CD4-positive, alpha-beta T cell treated with Interleukin-4 for 4 hours (primary cell): ENCODE data around the gene RAP1A.
"Not testable (repeated sequence)": the region's sequence is repeated elsewhere in the genome, so short reads cannot be mapped to it uniquely, and the experiment has no call there.

Experiments
- DNase-seq: peaks from one replicate; pipeline ENCODE4 v3.0.0-alpha.2; 2020

The RAP1A gene

GRCh38 chr1:111631502-111631901 is 11.9 kb downstream of the RAP1A start:
- no peak for DNase-seq

GRCh38 chr1:111632771-111633170 is 13.2 kb downstream of the RAP1A start:
- DNase-seq, result not testable (repeated sequence)

GRCh38 chr1:111633736-111634247 is 14.2 kb downstream of the RAP1A start:
- no peak for DNase-seq

DNA sequence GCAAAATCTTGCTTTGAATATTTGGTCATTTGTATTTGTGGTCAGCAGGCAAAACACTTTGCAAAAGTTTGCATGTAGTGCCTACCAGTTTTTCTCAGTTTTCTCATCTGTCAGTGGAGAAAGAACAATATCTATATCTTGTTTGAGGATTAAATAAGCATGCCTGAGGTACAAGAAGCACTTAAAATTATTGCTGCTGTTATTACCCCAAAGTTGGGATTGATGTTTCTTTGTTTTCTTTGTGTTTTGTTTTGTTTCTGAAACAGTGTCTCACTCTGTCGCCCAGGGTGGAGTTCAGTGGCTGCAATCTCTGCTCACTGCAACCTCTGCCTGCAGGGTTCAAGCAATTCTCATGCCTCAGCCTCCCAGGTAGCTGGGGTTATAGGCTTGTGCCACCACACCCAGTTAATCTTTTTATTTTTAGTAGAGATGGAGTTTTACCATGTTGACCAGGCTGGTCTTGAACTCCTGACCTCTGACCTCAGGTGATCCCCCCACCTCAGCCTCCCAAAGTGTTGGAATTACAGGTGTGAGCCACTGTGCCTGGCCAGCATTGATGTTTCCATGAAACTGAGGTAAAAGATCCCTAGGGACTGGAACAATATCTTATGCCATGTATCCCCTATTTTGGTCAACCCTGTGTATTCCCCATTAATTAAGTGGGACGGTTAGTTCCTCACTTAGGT is 15.9 kb downstream of the RAP1A start:
- no peak for DNase-seq

- no peak for DNase-seq
Measured at GRCh38 chr1:111638320-111638719, 18.7 kb downstream of the RAP1A start.

DNA sequence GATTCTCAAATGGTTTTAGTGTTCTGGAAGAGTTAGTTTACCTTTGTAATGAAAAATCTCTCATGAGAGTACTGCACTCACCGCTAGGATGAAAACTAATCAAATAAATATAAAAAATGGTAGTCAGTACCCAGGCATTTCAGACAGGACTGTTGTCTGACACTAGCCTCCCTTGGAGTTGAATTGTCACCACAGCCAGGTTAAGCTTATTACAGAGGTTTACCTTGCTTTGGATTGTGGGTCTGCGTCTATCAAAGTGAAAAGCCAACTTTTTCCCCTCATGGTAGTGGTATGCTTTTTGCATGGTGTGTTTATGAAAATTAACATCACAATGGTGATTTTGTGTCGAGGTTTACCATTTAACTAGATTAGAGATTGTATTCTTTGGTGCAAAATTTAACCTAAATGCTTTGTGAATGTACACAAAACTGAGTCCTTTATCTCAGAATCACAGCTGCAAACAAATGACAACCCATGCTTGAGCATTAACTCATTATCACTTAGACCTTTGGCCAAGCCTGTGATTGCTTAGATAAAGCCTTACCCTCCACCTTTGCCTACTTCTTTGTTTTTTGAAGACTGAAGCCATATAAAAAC is 20.1 kb downstream of the RAP1A start:
- DNase-seq, result no peak

DNA sequence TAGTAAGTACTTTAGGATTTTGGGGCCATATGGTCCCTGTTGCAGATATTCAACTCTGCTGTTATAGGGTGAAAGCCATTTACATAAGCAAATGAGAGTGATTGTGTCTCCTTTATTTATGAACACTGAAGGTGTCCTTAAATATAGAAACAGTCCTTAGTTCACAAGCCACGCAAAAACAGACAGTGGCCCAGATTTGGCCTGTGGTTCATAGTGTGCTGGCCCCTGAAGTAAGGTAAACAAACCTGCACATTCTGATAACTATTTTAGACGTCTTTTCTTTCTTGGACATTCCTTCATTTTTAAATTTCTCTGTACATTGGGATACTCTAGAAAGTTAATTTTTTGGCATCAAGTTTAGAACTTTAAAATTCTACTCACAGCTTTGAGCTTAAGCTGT is 23.5 kb downstream of the RAP1A start:
- DNase-seq, result no peak

DNA sequence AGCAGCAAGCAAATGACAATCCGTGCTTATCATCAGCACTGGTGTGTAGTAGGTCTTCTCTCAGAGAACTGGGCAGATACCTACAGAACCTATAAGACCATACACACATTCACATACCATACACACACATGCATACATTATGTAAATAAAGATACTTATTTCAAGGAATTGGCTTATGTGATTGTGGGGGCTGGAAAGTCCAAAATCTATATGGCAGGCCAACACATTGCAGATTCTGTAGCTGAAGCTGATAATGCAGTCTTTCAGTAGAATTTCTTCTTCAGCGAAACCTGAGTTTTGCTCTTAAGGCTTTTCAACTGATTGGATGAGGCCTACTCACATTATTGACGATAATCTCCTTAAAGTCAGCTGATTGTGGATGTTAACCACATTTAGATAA is 24.1 kb downstream of the RAP1A start:
- no peak for DNase-seq

- DNase-seq, result no peak
Measured at GRCh38 chr1:111644506-111644905, 24.9 kb downstream of the RAP1A start.

GRCh38 chr1:111647736-111648135 is 28.1 kb downstream of the RAP1A start:
- peak; percentile 50 for DNase-seq

DNA sequence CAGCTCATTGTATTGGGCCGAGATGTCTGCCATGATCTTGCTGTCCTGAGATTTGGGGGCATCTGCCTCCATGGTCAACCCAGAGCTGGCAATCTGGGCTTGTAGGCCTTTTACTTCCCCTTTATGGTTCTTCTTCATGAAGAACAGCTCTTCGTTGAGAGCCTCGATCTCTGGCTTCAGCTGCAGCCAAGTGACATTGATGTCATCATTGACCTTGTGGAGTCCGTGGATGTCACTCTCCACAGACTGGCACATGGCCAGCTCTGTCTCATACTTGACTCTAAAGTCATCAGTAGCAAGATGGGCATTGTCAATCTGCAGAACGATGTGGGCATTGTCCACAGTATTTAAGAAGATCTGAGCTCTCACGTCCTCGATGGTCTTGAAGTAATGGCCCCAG is 29.2 kb downstream of the RAP1A start:
- no peak for DNase-seq

DNA sequence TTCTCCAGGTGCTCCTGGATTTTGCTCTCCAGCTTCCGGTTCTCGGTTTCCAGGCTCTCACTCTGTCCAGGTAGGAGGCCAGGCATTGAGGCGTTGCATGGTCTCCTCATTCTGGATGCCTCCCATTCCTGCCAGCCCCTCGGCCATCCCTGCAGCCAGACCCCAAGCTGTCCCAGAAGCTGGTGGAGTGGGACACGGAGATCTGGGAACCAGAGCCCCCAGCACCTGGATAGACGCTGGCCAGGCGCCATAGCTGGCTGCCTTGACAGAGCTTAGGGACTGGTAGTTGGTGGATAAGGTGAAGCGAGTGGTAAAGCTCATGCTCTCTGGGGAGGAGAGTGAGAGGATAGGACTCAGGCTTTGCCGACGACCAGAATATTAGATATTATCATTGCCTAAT is 29.6 kb downstream of the RAP1A start:
- DNase-seq, result no peak

DNA sequence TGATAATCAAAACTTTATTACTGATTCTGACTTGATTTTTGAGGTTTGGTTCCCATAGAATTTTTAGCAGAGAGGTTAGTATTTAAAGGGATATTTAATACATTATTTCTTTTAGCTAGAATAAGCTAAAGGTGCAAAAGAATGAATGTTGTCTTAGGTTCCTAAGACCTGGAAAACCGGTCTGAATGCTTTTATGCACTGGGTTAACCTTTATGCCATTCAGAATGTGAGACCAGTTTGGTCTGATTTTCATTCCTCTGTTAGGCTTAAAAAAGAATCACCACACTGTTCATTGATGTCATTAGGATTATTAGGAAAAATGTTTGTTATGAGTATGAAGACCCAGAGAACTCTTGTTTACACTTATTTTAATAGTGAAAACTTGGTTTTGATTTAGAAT is 30.1 kb downstream of the RAP1A start:
- no peak for DNase-seq

GRCh38 chr1:111653709-111654108 is 34.1 kb downstream of the RAP1A start:
- no peak for DNase-seq

DNA sequence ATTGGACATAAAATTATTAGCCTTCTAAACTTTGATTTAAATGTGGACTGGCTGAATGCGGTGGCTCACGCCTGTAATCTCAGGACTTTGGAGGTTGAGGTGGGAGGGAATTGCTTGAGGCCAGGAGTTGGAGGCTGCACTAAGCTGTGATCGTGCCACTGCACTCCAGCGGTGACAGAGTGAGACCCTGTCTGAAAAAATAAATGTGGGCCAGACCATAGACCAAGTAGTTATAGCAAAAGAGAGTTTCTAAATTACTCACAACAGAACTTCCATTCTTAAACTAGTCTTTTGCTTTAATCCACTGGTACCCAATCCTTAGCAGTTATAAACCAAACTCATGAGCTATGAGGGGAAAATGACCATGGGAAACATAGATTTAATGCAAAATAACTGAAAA is 35.2 kb downstream of the RAP1A start:
- DNase-seq, result no peak

DNA sequence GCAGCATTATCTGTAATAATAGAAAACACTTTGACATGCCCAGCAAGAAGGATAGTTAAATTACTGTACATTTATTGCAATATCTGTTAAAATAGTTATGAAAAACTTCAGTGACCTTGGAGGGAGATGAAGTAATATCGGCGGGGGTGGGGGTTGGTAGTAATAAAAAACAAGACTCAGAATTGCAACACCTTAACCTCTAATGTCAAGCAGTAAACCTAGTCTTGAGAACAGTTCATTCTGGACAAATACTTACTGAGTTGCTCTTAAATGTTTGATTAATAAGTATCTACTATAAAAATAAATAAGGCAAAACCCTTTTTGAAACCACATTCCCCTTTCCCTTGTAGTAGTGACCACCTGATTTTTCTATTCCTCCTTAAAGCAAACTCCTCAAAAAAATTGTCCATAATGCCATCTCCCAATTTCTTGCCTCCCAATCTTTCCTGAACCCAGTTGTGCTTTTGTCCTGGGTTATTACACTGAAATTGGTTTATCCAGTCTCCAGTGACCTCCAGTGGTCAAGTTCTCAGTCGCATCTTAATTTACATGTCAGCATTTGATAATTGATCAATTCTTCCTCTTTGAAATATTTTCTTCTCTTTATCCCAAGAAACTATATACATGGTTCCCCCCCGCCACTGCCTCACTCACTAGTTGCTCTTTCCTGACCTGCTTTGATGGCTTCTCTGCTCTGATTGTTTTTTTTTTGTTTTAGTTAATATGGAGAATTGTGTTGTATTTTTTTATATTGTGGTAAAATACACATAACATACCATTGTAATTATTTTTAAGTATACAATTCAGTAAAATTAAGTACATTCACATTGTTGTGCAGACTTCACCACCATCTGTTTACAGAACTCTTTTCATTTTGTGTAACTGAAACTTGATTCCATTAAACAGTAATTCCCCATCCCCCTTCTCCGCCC is 36.8 kb downstream of the RAP1A start:
- DNase-seq, result peak; percentile 22

- DNase-seq, result no peak
Measured at GRCh38 chr1:111658622-111659021, 39.0 kb downstream of the RAP1A start.

DNA sequence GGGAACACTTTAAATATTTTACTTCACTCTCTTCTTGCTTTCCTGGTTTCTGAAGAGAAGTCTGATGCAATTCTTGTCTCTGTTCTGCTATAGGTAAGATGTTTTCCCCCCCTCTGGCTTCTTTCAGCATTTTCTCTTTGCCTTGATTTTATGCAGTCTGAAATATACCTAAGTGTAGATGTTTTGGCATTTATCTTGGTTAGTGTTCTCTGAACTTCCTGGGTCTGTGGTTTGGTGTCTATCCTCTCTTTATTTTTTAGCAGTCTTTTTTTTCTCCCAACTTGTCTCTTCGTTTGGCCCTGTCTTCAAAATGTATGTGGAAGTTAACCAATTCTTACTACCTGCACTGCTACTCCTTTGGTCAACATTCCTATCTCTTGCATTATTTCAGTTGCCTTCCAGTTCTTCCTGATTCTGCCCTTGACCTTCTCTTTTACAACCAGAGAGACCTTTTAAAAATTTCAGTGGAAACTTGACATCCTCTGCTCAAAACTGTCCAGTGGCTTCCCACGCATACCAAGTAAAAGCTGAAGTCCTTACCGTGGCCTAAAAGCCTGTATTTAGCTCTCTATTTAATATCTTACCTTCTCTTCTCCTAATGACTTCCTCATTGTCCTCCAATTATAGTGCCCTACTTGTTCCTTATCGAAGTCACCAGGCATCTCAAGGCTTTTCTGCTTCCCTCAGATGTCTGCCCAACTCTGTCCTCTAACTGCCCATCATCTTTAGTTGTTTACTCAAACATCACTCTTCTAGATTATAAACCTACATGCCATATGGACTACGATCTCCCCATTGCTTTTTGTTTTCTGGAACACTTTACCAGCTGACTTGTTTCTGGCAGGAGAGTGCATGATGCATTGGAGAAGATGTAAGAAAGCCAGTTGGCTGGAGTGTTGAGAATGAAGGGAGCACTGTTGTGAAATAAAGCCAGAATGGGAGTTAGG is 40.9 kb downstream of the RAP1A start:
- peak; percentile 16 for DNase-seq

DNA sequence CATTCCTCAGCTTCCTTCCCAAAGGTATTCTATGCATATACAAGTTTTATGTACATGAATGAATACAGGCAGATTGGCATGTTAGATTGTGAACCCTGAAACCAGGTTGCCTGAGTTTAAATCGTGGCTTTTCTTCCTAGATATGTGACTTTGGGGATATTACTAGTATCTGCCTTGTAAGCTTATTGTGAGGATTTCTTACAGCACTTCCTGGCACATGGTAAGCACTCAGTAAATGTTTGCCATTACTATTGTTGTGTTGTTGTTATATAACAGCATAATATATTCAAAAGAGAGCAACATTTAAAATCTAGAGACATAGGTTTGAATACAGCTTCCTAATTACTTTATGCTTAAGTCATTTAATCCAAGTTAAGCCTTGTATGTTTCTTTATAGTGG is 45.1 kb downstream of the RAP1A start:
- DNase-seq, result no peak

DNA sequence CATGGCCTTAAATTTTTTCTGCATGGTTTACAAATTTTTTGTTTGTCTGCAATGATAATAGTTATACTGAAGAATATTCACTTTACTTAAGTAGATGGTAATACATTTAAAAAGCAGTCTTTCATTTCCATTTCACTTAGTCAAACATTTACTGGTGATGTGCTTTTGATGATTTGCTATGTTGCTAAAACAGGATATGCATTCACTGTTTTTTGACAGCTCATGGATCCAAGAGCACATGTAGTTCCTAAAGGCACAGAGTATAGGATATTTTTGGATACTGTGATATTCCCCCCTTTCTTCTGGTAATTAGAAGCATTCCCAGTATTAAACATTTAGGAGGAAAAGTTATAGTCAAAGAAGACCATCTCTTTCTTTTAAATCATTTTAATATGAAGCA is 45.9 kb downstream of the RAP1A start:
- no peak for DNase-seq

DNA sequence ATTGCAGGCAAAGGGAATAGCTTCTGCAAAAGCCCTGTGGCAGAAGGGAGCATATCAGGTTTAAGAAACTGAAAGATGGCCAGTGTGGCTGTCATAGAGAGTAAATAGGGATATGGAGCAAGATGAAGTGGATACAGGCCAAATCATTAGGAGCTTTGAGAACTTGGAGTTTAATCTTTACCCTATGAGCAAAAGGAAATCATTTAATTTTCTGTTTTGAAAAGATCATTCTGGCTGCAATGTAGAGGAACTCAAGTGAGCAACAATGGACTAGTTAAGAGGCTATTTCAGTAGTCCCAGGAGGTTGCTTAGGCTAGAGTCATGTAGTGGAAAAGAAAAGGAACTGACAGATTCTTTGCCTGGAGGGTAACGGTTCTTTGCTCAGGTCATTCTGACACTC is 47.2 kb downstream of the RAP1A start:
- DNase-seq, result no peak

- DNase-seq, result no peak
Measured at GRCh38 chr1:111669268-111669667, 49.7 kb downstream of the RAP1A start.

- no peak for DNase-seq
Measured at GRCh38 chr1:111671852-111672251, 52.3 kb downstream of the RAP1A start.
